K562 (cell line): Measurements from ENCODE around the gene RNF187. TPM values are rescaled to one million over a fixed set of nuclear protein-coding genes. Genes with fewer than 3 reads are reported as not detected.
A peak's percentile ranks its signal among the peaks of the same experiment; 100 is the strongest.

ENCODE experiments used
- ATF7 ChIP-seq: fragments of 450-650 bp; IDR thresholded peaks from 2 replicates; pipeline ENCODE4 v1.7.1; 2014; ENCODE audit warnings: mild to moderate bottlenecking, moderate library complexity
- BHLHE40 ChIP-seq: IDR thresholded peaks from 2 replicates; pipeline ENCODE4 v1.6.1; 2011; ENCODE audit warnings: low read length, improper control_type of control experiment
- BMI1 ChIP-seq: fragments of 150-350 bp; IDR thresholded peaks from 2 replicates; pipeline ENCODE4 v1.6.1; 2014; ENCODE audit warnings: low read length
- CREM ChIP-seq: IDR thresholded peaks from 2 replicates; pipeline ENCODE4 v1.6.1; 2014; ENCODE audit warnings: antibody characterized with exemption, low read depth
- ELF4 ChIP-seq: fragments of 450-650 bp; formaldehyde crosslinking; IDR thresholded peaks from 2 replicates; pipeline ENCODE4 v1.4.0; 2022; ENCODE audit warnings: missing genetic modification characterization
- EP300 ChIP-seq: IDR thresholded peaks from 2 replicates; pipeline ENCODE4 v1.6.1; 2012; ENCODE audit warnings: low read length, improper control_type of control experiment
- FOXK1 ChIP-seq: sonication (generic); formaldehyde crosslinking; IDR thresholded peaks from 2 replicates; pipeline ENCODE4 v1.8.0; 2022; ENCODE audit warnings: missing genetic modification reagents, mild to moderate bottlenecking, borderline replicate concordance
- GATAD2A ChIP-seq: fragments of 450-650 bp; IDR thresholded peaks from 2 replicates; pipeline ENCODE4 v1.6.1; 2017
- HDAC1 ChIP-seq, 2 experiments: fragments of 450-650 bp; IDR thresholded peaks; 2 replicates each; pipeline ENCODE4 v1.6.1; 2016 to 2017; ENCODE audit warnings: inconsistent platforms in 1 of 2, mild to moderate bottlenecking in 1 of 2, moderate library complexity in 1 of 2
- HDGF ChIP-seq: fragments of 450-650 bp; IDR thresholded peaks from 2 replicates; pipeline ENCODE4 v1.6.1; 2016
- HMGXB4 ChIP-seq: sonication (generic); formaldehyde crosslinking; IDR thresholded peaks from 2 replicates; pipeline ENCODE4 v1.8.1; 2023; ENCODE audit warnings: mild to moderate bottlenecking, missing genetic modification reagents
- MCM2 ChIP-seq: fragments of 450-650 bp; IDR thresholded peaks from 2 replicates; pipeline ENCODE4 v1.6.1; 2017; ENCODE audit warnings: low read depth, mild to moderate bottlenecking
- MEF2D ChIP-seq: conservative IDR thresholded peaks from 2 replicates; pipeline ENCODE4 v1.6.1; 2016; ENCODE audit warnings: low read depth, missing genetic modification characterization, missing compliant biosample characterization
- NUFIP1 ChIP-seq: fragments of 450-650 bp; IDR thresholded peaks from 2 replicates; pipeline ENCODE4 v1.6.1; 2018; ENCODE audit not compliant: partially characterized antibody
- POLR2A ChIP-seq: fragments of 450-650 bp; conservative IDR thresholded peaks from 2 replicates; pipeline ENCODE4 v1.6.1; 2016
- POLR3G ChIP-seq: IDR thresholded peaks from 2 replicates; pipeline ENCODE4 v1.6.1; 2011; ENCODE audit not compliant: insufficient read length, insufficient replicate concordance; ENCODE audit errors: extremely low read depth
- SREBF2 ChIP-seq: sonication (generic); formaldehyde crosslinking; IDR thresholded peaks from 2 replicates; pipeline ENCODE4 v1.4.0; 2020; ENCODE audit warnings: mild to moderate bottlenecking, missing genetic modification reagents
- STAT5A ChIP-seq: IDR thresholded peaks from 2 replicates; pipeline ENCODE4 v1.6.1; 2012; ENCODE audit warnings: low read length, inconsistent platforms, borderline replicate concordance
- ZNF280A ChIP-seq: fragments of 450-650 bp; IDR thresholded peaks from 2 replicates; pipeline ENCODE4 v1.6.1; 2018; ENCODE audit warnings: mild to moderate bottlenecking, low read depth; ENCODE audit not compliant: partially characterized antibody
- ZNF3 ChIP-seq: fragments of 250-450 bp; sonication (Bioruptor Pico); IDR thresholded peaks from 2 replicates; pipeline ENCODE4 v1.5.0; 2021; ENCODE audit warnings: mild to moderate bottlenecking, moderate library complexity
- ZSCAN32 ChIP-seq: fragments of 450-650 bp; formaldehyde crosslinking; IDR thresholded peaks from 2 replicates; pipeline ENCODE4 v1.4.0; 2020; ENCODE audit warnings: mild to moderate bottlenecking, moderate library complexity
- polyA plus RNA-seq, 8 experiments: library from polyadenylated mRNA; depleted of rRNA in 4 of 8; stranded (reverse) in 5 of 8; unstranded in 3 of 8; fragments of >200 nt; fragmentation: Nextera tagmentation in 2 of 8; fragmentation: Illumina TruSeq in 1 of 8; extraction: Ambion mirVana in 2 of 8; extraction: Trizol in 1 of 8; gene quantifications; 2 replicates each; pipeline versions ENCODE4 v1.2.1 to v1.2.3, GENCODE V29; 2011 to 2014; ENCODE audit warnings: inconsistent platforms in 1 of 8, missing spikeins in 1 of 8
- total RNA-seq, 7 experiments: library from RNA; depleted of rRNA in 6 of 7; stranded (reverse); fragments of >200 nt in 6 of 7; fragmentation: Illumina TruSeq in 2 of 7; extraction: Trizol in 2 of 7; gene quantifications; 2 replicates each; pipeline versions ENCODE4 v1.2.1 to v1.2.3, GENCODE V29; 2011 to 2021; ENCODE audit warnings: low replicate concordance in 1 of 7
- TF ChIP-seq, protein P1 (sequence below): sonication (generic); formaldehyde crosslinking; IDR thresholded peaks from 2 replicates; pipeline ENCODE4 v1.8.0; 2022; ENCODE audit warnings: mild to moderate bottlenecking, missing genetic modification reagents
- TF ChIP-seq, protein P2 (sequence below): fragments of 450-650 bp; IDR thresholded peaks from 2 replicates; pipeline ENCODE4 v1.6.1; 2017; ENCODE audit warnings: antibody characterized with exemption, mild to moderate bottlenecking

Gene RNF187
- total and polyA plus RNA-seq, 9 of the 15 experiments (the other 6 are each of a cell fraction or from before 2014, with no cell fraction given), result 2.3 to 119 (median 41.9) TPM

DNA sequence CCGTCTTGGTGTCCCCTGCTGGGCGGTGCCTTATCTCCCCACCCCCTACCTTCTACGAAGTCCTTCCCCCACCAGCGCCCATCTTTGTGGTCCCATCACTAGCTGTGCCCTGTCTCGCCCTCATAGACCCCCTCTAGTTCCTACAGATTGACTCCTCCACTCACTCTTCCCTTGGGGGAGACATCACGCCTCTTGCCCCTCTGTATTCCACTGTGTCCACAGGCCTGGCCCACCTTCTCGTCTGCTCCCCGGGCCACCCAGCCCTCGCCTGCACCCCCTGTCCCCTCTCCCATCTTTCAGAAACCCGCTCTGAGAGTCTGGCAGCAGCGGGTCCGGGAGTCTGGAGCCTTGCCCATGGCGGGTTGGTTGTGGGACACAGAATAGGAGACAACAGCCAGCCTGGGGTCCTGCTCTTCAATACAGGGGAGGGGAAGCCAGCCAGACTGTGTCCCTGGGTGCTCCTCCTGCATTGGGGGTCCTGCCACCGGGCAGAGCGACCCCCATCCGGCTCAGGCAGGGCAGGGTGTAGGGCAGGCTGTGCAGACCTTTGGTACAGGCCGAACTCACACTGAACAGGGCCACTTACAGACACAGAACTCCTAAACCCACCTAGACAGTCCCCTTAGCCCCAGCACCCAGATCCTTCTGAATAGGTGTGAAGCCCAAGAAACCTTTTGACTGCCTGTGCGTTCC is 1.1 kb downstream of the RNF187 start (continued):
- no peak for TF ChIP-seq FOXK1
- peak in 1 of 2 experiments; percentile 5; a peak in 1 of 4 replicates for TF ChIP-seq HDAC1 (IDR thresholded peaks at IDR 0.05)
- TF ChIP-seq HDGF, result 0 out of 2 replicates have a peak, but pooled peaks have one; percentile 77
- no peak for TF ChIP-seq NUFIP1
- no peak for TF ChIP-seq ELF4 (CRISPR knock-in tag)
- no peak for TF ChIP-seq EP300
- TF ChIP-seq BHLHE40, result no peak
- no peak for TF ChIP-seq HMGXB4 (CRISPR knock-in tag)
- TF ChIP-seq GATAD2A, result no peak
- no peak for TF ChIP-seq ATF7
- TF ChIP-seq POLR3G, result no peak
- TF ChIP-seq, protein P1, sequence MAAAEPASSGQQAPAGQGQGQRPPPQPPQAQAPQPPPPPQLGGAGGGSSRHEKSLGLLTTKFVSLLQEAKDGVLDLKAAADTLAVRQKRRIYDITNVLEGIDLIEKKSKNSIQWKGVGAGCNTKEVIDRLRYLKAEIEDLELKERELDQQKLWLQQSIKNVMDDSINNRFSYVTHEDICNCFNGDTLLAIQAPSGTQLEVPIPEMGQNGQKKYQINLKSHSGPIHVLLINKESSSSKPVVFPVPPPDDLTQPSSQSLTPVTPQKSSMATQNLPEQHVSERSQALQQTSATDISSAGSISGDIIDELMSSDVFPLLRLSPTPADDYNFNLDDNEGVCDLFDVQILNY, result no peak
- TF ChIP-seq ZNF280A, result no peak
- no peak for TF ChIP-seq MEF2D (tag)
- no peak for TF ChIP-seq STAT5A
- TF ChIP-seq SREBF2 (CRISPR knock-in tag), result 0 out of 2 replicates have a peak, but pooled peaks have one; percentile 46
- no peak for TF ChIP-seq ZNF3 (CRISPR knock-in tag)
- no peak for TF ChIP-seq MCM2
- TF ChIP-seq POLR2A, result 0 out of 2 replicates have a peak, but pooled peaks have one; percentile 31
- TF ChIP-seq, protein P2, sequence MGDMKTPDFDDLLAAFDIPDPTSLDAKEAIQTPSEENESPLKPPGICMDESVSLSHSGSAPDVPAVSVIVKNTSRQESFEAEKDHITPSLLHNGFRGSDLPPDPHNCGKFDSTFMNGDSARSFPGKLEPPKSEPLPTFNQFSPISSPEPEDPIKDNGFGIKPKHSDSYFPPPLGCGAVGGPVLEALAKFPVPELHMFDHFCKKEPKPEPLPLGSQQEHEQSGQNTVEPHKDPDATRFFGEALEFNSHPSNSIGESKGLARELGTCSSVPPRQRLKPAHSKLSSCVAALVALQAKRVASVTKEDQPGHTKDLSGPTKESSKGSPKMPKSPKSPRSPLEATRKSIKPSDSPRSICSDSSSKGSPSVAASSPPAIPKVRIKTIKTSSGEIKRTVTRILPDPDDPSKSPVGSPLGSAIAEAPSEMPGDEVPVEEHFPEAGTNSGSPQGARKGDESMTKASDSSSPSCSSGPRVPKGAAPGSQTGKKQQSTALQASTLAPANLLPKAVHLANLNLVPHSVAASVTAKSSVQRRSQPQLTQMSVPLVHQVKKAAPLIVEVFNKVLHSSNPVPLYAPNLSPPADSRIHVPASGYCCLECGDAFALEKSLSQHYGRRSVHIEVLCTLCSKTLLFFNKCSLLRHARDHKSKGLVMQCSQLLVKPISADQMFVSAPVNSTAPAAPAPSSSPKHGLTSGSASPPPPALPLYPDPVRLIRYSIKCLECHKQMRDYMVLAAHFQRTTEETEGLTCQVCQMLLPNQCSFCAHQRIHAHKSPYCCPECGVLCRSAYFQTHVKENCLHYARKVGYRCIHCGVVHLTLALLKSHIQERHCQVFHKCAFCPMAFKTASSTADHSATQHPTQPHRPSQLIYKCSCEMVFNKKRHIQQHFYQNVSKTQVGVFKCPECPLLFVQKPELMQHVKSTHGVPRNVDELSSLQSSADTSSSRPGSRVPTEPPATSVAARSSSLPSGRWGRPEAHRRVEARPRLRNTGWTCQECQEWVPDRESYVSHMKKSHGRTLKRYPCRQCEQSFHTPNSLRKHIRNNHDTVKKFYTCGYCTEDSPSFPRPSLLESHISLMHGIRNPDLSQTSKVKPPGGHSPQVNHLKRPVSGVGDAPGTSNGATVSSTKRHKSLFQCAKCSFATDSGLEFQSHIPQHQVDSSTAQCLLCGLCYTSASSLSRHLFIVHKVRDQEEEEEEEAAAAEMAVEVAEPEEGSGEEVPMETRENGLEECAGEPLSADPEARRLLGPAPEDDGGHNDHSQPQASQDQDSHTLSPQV, result no peak
- no peak for TF ChIP-seq CREM
- no peak for TF ChIP-seq BMI1
- TF ChIP-seq ZSCAN32, result no peak
